ENCODE results near the gene PNMA1. TPM values are rescaled to one million over a fixed set of nuclear protein-coding genes. Genes with fewer than 3 reads are reported as not detected.

Gene PNMA1
- total and polyA plus RNA-seq, 7 donors: 11.4 to 63.1 (median 33.5) TPM

DNA sequence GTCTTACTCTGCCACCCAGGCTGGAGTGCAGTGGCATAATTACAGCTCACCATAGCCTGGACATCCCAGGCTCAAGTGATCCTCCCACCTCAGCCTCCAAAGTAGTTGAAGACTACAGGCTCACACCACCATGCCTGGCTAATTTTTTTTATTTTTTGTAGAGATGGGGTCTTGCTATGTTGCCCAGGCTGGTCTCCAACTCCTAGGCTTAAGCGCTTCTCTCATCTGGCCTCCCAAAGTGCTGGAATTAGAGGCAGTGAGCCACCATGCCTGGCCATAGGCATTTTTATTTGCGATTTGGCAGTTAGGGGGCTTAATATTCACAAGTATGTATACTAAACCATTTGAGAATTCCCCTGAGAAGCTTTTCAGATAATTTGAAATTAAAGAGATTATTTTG is 19.1 kb downstream of the PNMA1 start:
- Histone ChIP-seq H3K27me3 (no peaks in the 10 kb centered on the region), H3K27ac (no peak overlapping the region), H3K36me3 (peaks cover 0 to 42% (median 0%) of the 10 kb centered on the region in 4 donors), H3K4me3 (no peak overlapping the region), H3K4me1 (no peaks in the 10 kb centered on the region), H3K9me3 (no peaks in the 10 kb centered on the region)
- no peak for DNase-seq
- WGBS, 2 donors: 92 to 99% methylated on average over 2 of the region's 2 CpGs
- intact Hi-C loops (cut with DNase I): no loop called here
- TF ChIP-seq POLR2AphosphoS5 (IDR thresholded peaks at IDR 0.05) (no peak), POLR2A (IDR thresholded peaks at IDR 0.05) (no peak), EP300 (IDR thresholded peaks at IDR 0.05) (no peak)
- TF ChIP-seq, protein P1, sequence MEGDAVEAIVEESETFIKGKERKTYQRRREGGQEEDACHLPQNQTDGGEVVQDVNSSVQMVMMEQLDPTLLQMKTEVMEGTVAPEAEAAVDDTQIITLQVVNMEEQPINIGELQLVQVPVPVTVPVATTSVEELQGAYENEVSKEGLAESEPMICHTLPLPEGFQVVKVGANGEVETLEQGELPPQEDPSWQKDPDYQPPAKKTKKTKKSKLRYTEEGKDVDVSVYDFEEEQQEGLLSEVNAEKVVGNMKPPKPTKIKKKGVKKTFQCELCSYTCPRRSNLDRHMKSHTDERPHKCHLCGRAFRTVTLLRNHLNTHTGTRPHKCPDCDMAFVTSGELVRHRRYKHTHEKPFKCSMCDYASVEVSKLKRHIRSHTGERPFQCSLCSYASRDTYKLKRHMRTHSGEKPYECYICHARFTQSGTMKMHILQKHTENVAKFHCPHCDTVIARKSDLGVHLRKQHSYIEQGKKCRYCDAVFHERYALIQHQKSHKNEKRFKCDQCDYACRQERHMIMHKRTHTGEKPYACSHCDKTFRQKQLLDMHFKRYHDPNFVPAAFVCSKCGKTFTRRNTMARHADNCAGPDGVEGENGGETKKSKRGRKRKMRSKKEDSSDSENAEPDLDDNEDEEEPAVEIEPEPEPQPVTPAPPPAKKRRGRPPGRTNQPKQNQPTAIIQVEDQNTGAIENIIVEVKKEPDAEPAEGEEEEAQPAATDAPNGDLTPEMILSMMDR (IDR thresholded peaks at IDR 0.05): no peak

DNA sequence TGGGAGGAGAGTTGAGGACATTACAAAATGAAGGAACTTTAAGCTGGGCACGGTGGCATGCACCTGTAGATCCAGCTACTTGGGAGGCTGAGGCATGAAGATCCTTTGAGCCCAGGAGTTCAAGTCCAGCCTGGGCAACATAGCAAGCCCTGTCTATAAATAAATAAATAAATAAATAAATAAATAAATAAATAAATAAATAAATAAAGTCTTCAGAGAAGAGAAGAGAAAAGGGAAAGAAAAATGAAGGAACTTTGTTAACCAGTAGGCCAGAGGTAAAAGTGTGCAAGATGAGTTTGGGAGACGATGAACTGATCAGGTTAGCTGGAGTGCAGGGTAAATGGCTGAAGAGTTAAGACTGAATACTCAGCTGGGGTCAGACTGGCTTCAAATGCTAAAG is 20.1 kb downstream of the PNMA1 start:
- no peak overlapping the region for H3K27ac ChIP-seq
- TF ChIP-seq, protein P1 (IDR thresholded peaks at IDR 0.05): no peak
- TF ChIP-seq POLR2AphosphoS5 (IDR thresholded peaks at IDR 0.05) (no peak), EP300 (IDR thresholded peaks at IDR 0.05) (no peak), POLR2A (IDR thresholded peaks at IDR 0.05) (no peak)
- H3K4me1 ChIP-seq: no peaks in the 10 kb centered on the region
- 97 to 99% methylated on average over 2 of the region's 2 CpGs for WGBS, 2 donors
- no peaks in the 10 kb centered on the region for H3K27me3 ChIP-seq
- intact Hi-C loops (cut with DNase I): no loop called here
- H3K36me3 ChIP-seq: peaks cover 0 to 49% (median 2%) of the 10 kb centered on the region in 4 donors
- no peak for DNase-seq
- H3K4me3 ChIP-seq: no peak overlapping the region
- H3K9me3 ChIP-seq: no peaks in the 10 kb centered on the region

DNA sequence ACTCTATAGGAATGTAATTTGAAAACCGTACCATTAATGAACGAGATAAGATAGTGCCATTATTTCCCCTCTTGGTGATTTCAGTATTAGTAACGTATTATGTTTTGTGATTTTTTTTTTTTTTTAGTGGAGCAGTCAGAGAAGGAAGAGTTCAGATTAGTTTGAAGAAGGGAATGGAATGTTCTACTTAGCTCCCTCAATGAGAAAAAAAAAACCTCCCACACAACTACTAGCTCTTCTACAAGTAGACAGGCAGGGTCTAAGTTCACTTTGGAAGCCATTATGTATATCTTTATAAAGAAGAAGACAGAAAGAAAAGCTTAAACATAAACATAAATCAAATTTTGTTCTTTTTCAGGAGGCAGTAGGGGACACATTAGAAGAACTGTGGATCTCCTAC is 27.3 kb downstream of the PNMA1 start:
- intact Hi-C loops (cut with DNase I): no loop called here
- H3K36me3 ChIP-seq: peaks cover 0 to 40% (median 2%) of the 10 kb centered on the region in 4 donors
- H3K27ac ChIP-seq: no peak overlapping the region
- H3K4me1 ChIP-seq: no peaks in the 10 kb centered on the region
- DNase-seq: no peak
- H3K27me3 ChIP-seq: no peaks in the 10 kb centered on the region
- 93 to 95% methylated on average over 3 of the region's 3 CpGs for WGBS, 2 donors
- H3K4me3 ChIP-seq: no peak overlapping the region
- TF ChIP-seq POLR2AphosphoS5 (IDR thresholded peaks at IDR 0.05) (no peak), POLR2A (IDR thresholded peaks at IDR 0.05) (no peak), EP300 (IDR thresholded peaks at IDR 0.05) (no peak)
- TF ChIP-seq, protein P1 (IDR thresholded peaks at IDR 0.05): no peak
- no peaks in the 10 kb centered on the region for H3K9me3 ChIP-seq

DNA sequence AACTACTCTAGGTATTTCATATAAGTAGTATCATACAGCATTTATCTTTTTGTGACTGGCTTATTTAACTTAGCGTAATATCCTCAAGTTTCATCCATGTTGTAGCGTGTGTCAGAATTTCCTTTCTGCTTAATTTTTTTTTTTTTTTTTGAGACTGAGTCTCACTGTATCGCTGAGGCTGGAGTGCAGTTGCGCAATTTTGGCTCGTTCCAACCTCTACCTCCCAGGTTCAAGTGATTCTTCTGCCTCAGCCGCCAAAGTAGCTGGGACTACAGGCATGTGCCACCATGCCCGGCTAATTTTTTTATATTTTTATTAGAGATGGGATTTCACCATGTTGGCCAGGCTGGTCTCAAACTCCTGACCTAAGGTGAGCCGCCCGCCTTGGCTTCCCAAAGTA is 28.9 kb downstream of the PNMA1 start:
- no peak for TF ChIP-seq POLR2A (IDR thresholded peaks at IDR 0.05)
- TF ChIP-seq, protein P1 (IDR thresholded peaks at IDR 0.05): no peak
- no peak for TF ChIP-seq POLR2AphosphoS5 (IDR thresholded peaks at IDR 0.05)
- TF ChIP-seq EP300 (IDR thresholded peaks at IDR 0.05): no peak
- Histone ChIP-seq H3K4me1 (no peaks in the 10 kb centered on the region), H3K27ac (no peak overlapping the region), H3K36me3 (peaks cover 0 to 28% (median 2%) of the 10 kb centered on the region in 4 donors), H3K4me3 (no peak overlapping the region), H3K27me3 (no peaks in the 10 kb centered on the region), H3K9me3 (no peaks in the 10 kb centered on the region)
- intact Hi-C loops (cut with DNase I): no loop called here
- no peak for DNase-seq
- WGBS, 2 donors: 94 to 96% methylated on average over 9 of the region's 9 CpGs

DNA sequence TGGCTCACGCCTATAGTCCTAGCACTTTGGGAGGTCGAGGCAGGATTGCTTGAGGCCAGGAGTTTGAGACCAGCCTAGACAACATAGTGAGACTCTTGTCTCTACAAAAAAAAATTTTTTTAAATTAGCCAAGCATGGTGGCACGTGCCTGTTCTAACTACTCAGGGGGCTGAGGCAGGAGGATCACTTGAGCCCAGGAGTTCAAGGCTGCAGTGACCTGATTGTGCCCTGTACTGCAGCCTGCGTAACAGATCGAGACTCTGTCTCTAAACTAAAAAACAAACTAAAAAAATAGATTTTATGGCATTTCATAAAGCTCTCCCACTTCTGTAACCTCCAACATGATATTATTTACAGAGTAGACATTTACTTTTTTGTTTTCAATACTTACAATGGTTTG is 29.6 kb downstream of the PNMA1 start:
- Histone ChIP-seq H3K36me3 (peaks cover 0 to 21% (median 2%) of the 10 kb centered on the region in 4 donors), H3K27ac (no peak overlapping the region), H3K4me1 (no peaks in the 10 kb centered on the region), H3K27me3 (no peaks in the 10 kb centered on the region), H3K4me3 (no peak overlapping the region), H3K9me3 (no peaks in the 10 kb centered on the region)
- DNase-seq: no peak
- intact Hi-C loops (cut with DNase I): no loop called here
- WGBS, 2 donors: 54 to 81% methylated on average over 5 of the region's 5 CpGs
- TF ChIP-seq POLR2A (IDR thresholded peaks at IDR 0.05): no peak
- TF ChIP-seq, protein P1 (IDR thresholded peaks at IDR 0.05): no peak
- no peak for TF ChIP-seq EP300 (IDR thresholded peaks at IDR 0.05)
- no peak for TF ChIP-seq POLR2AphosphoS5 (IDR thresholded peaks at IDR 0.05)
